Adrenal gland (tissue), 12 donors: Measurements from ENCODE around the gene GLB1L. TPM values are rescaled to one million over a fixed set of nuclear protein-coding genes. Genes with fewer than 3 reads are reported as not detected.
A peak's percentile ranks its signal among the peaks of the same experiment; 100 is the strongest.

Source experiments
- DNase-seq, 7 donors: peaks; one replicate each; pipeline ENCODE4 v3.0.0-alpha.2; 2019 to 2020
- H3K27ac ChIP-seq, 5 donors: fragments of 200-600 bp; sonication (generic) in 4 of 5; 1 replicate in 3 of 5; 2 replicates in 2 of 5; pipeline versions ENCODE4 v1.5.1 to v1.8.0; 2016 to 2020; ENCODE audit warnings: mild to moderate bottlenecking in 1 of 5
- H3K27me3 ChIP-seq: fragments of 200-600 bp; 2 replicates; pipeline ENCODE4 v1.8.0; 2021
- H3K36me3 ChIP-seq, 2 donors: fragments of 200-600 bp; replicated peaks in 1 of 2; 1 replicate in 1 of 2; 2 replicates in 1 of 2; pipeline versions ENCODE4 v1.5.1 to v1.8.0; 2018 to 2022
- H3K4me1 ChIP-seq, 2 donors: fragments of 200-600 bp; replicated peaks in 1 of 2; 1 replicate in 1 of 2; 2 replicates in 1 of 2; pipeline versions ENCODE4 v1.5.1 to v1.8.0; 2018 to 2021
- H3K4me3 ChIP-seq, 4 donors: fragments of 200-600 bp; sonication (generic) in 3 of 4; one replicate each; pipeline ENCODE4 v1.5.1; 2016 to 2018
- H3K9me3 ChIP-seq, 3 donors: fragments of 200-600 bp; sonication (generic) in 1 of 3; replicated peaks in 1 of 3; 1 replicate in 2 of 3; 2 replicates in 1 of 3; pipeline versions ENCODE4 v1.5.1 to v1.8.0; 2016 to 2021
- POLR2A ChIP-seq, 2 donors: fragments of 450-650 bp; IDR thresholded peaks; one replicate each; pipeline ENCODE4 v1.6.1; 2017; ENCODE audit warnings: antibody characterized with exemption in 2 of 2, mild to moderate bottlenecking in 2 of 2, moderate library complexity in 1 of 2
- WGBS, 4 donors: extraction: QIAGEN DNeasy Blood & Tissue Kit in 2 of 4; methylation state at CpG; one replicate each; pipeline versions ENCODE4 v1.1.5 to v1.1.7; 2013 to 2017; 5-methylcytosine and 5-hydroxymethylcytosine counted together
- intact Hi-C, 2 donors: fragments of 100-400 bp; cut with DNase I; formaldehyde crosslinking; loops; one replicate each; pipeline versions ENCODE4 v1.14.1 to v1.15.0; 2022 to 2023
- polyA plus RNA-seq, 3 donors: library from polyadenylated mRNA; stranded (reverse); fragments of 200-250 nt in 2 of 3; fragments of 350-450 nt in 1 of 3; fragmentation: Illumina TruSeq in 1 of 3; extraction: RNeasy Lipid Tissue Mini Kit (QIAGEN cat#74804) in 1 of 3; gene quantifications; one replicate each; pipeline ENCODE4 v1.2.3, GENCODE V29; 2013 to 2014
- total RNA-seq, 9 donors: library from RNA; depleted of rRNA in 4 of 9; stranded (reverse); fragments of >200 nt in 4 of 9; fragments of 120-200 nt in 1 of 9; fragmentation: NEBNext Ultra II Directional in 1 of 9; extraction: Animal tissue kit (Norgen Biotek cat#: 25700) in 1 of 9; gene quantifications; one replicate each; pipeline versions ENCODE4 v1.1.0 to v1.2.4, GENCODE V29; 2013 to 2023
- TF ChIP-seq, protein P1 (sequence below), 6 experiments: fragments of 450-650 bp in 4 of 6; fragments of 200-600 bp in 2 of 6; sonication (generic) in 1 of 6; IDR thresholded peaks; 1 replicate in 5 of 6; 2 replicates in 1 of 6; pipeline versions ENCODE4 v1.5.1 to v1.8.0; 2016 to 2021; ENCODE audit warnings: antibody characterized with exemption in 6 of 6, mild to moderate bottlenecking in 2 of 6, moderate library complexity in 1 of 6
- donor health status: healthy with polysubstance abuse.
- donor health status: Bipolar disorder and iron deficiency.
- donor health status: DM: yes; HTN: yes; CAD: no.
- donor health status: DM: no; HTN: no; CAD: no.
- donor health status: DM: no; HTN: no; CAD: no.
- donor health status: DM: yes; HTN: yes; CAD: no.

Gene GLB1L
- total and polyA plus RNA-seq, 12 donors: 6.3 to 25.0 (median 14.5) TPM

DNA sequence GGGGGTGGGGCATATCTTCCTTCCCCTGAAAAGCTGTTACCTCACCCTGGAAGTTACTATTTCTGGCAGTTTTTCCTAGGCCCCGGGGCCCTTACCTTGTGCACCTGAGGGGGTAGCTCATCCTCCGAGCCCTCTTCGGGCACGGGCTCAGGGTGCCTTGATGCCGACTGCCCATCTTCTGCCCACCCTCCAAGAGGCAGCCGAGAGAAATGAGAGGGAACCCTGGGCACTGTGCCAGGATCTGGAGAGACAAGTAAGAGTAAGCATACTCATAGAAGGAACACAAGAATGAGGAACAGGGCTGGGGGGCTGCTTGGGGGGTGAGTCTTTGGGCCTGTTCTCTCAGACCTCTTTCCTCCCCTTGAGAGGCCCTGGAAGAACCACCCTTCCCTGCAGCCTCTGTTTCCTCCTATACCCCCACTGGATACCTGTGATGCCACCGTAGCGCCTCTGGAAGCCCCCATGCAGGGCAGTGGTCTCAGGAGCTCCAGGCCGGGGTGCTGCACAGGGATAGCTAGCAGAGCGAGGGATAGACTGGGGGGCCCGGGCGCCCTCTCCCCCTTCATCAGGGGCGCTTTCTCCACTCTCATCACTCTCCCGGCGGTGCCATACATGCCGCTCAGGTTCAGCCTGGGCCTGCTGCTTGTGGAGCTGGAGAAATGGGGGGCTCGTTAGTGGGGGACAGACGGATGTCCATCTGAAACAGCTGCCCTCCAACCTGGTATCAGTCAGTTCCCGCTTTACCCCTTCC lies 24.4 kb downstream of the GLB1L start:
- Histone ChIP-seq H3K27me3 (no peaks in the 10 kb centered on the region), H3K4me1 (peaks cover 23 to 34% of the 10 kb centered on the region in 2 donors), H3K36me3 (peaks cover 0 to 64% of the 10 kb centered on the region in 2 donors), H3K4me3 (no peak overlapping the region), H3K27ac (no peak overlapping the region), H3K9me3 (no peaks in the 10 kb centered on the region)
- no peak for DNase-seq
- intact Hi-C loops: no loop called here
- TF ChIP-seq, protein P1, sequence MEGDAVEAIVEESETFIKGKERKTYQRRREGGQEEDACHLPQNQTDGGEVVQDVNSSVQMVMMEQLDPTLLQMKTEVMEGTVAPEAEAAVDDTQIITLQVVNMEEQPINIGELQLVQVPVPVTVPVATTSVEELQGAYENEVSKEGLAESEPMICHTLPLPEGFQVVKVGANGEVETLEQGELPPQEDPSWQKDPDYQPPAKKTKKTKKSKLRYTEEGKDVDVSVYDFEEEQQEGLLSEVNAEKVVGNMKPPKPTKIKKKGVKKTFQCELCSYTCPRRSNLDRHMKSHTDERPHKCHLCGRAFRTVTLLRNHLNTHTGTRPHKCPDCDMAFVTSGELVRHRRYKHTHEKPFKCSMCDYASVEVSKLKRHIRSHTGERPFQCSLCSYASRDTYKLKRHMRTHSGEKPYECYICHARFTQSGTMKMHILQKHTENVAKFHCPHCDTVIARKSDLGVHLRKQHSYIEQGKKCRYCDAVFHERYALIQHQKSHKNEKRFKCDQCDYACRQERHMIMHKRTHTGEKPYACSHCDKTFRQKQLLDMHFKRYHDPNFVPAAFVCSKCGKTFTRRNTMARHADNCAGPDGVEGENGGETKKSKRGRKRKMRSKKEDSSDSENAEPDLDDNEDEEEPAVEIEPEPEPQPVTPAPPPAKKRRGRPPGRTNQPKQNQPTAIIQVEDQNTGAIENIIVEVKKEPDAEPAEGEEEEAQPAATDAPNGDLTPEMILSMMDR (IDR thresholded peaks at IDR 0.05): no peak
- no peak for TF ChIP-seq POLR2A (IDR thresholded peaks at IDR 0.05)
- WGBS, 4 donors: 86 to 91% (median 90%) methylated on average over 8 to 19 of the region's 19 CpGs

DNA sequence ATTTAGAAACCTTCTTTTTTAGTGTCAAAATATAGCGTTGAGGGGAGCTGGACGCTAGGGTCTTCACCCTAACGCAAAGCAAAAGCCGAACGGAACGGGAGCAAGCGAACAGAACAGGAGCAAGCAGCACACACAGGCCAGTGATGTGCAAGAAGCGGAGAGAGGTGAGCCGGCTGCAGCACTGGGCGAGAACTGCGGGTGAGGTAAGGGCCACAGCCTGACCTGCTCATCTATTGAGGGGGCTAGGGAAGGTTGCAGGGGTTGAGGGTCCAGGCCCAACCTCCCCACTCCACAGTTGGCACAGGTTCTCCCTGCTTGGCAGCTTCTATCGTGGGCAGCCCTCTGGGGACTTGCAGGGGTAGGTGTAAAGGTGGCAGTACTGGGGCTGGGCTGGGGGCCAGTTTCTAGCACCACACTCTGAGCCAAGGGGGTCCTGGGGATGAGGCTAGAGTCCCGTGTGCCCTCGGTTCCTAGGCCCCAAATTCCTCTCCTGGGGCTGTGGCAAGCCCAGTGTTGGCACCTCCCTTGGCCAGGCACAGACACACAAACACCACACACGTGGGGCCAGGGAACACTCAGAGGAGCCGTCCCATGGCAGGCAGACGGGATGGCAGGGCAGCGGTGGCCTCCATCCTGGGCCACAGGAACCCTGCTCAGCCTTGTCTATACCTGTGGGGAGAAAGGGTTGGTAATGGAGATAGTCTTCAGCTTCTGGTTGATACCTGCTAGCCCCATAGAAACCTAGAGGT lies 25.3 kb downstream of the GLB1L start:
- Histone ChIP-seq H3K36me3 (peaks cover 0 to 60% of the 10 kb centered on the region in 2 donors), H3K27ac (peak overlapping the region in 3 of 5 donors; percentile 92 to 97 (median 95)), H3K4me3 (no peak overlapping the region)

DNA sequence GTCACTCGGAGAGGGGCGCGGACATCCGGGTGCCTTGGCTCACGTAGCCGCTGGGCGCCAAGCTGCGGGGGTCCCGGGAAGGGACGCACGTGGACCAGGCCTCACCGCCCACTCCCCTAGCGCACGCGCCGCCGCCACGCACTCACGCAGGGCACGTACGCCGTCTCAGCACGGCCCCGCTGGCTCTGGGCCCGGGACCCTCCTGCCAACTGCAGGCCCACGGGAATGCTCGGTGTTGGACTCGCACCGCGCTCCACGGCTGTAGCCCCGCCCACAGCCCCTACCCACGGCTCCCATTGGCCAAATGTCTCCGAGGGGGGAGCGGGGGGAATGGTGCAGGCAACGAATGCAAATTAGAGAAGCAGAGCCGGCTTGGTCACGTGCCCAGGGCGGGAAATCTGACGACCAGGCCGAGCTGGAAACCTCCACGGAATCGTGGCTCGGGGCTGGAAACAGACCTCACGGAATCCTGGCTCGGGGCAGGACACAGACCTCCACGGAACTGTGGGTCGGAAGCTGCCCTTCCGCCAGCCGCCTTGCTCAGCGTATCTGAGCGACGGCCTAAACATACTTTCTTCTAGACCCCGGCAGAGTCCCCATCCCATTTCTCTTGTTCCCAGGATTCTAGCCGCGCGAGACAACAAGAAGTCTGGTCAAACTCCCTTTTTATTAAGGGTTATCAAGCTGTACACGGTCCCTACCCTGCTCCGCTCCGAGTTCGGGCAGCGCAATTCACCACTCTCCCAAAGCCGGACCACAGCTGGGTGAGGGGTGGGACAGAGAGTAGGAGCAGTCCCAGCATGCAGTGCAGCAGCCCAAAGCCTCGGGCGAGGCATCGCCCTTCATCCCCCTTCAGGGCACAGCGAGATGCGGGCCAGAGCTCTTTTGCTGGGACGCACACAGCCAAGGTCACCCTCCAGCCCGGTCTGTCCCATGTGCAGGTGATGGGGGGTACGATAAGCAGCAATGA lies 26.2 kb downstream of the GLB1L start, which contains the start of gene ABCB6:
ABCB6 (minus strand) TSS at position 227 of the 970 bp plus-strand sequence. CDS start 285 bp downstream, outside the sequence.
- no peaks in the 10 kb centered on the region for H3K9me3 ChIP-seq
- peak; percentile 97 to 99 (median 99) for DNase-seq
- H3K27ac ChIP-seq: peak within 1 kb of the TSS; percentile 82 to 97 (median 92)
- peak within 1 kb of the TSS in 2 of 4 donors; percentile 46 to 69 for H3K4me3 ChIP-seq
- H3K4me1 ChIP-seq: peaks cover 23 to 30% of the 10 kb centered on the region in 2 donors
- H3K27me3 ChIP-seq: no peaks in the 10 kb centered on the region
- intact Hi-C loops: loop anchor here in 1 of 2 donors (10.0 kb wide), 1 partner anchor 54 kb away; the partner anchor contains the start of gene NHEJ1
- WGBS, 4 donors: 6 to 13% (median 9%) methylated on average over 21 to 71 of the region's 71 CpGs
- TF ChIP-seq, protein P1 (IDR thresholded peaks at IDR 0.05): no peak
- TF ChIP-seq POLR2A (IDR thresholded peaks at IDR 0.05): peak; percentile 62 to 69
- H3K36me3 ChIP-seq: peaks cover 0 to 60% of the 10 kb centered on the region in 2 donors

More for the DNA sequence above, 25.3 kb downstream of the GLB1L start:
- Histone ChIP-seq H3K4me1 (peaks cover 23 to 30% of the 10 kb centered on the region in 2 donors), H3K27me3 (no peaks in the 10 kb centered on the region), H3K9me3 (no peaks in the 10 kb centered on the region)
- 91 to 93% (median 92%) methylated on average over 15 to 18 of the region's 18 CpGs for WGBS, 4 donors
- DNase-seq: no peak
- TF ChIP-seq POLR2A (IDR thresholded peaks at IDR 0.05): no peak
- TF ChIP-seq, protein P1 (IDR thresholded peaks at IDR 0.05): no peak
- intact Hi-C loops: loop anchor here in 1 of 2 donors (10.0 kb wide), 1 partner anchor 55 kb away; the partner anchor contains the start of gene NHEJ1
